Nephron progenitor cell (in vitro differentiated cells): ENCODE results near the gene PITPNM2.
A peak's percentile ranks its signal among the peaks of the same experiment; 100 is the strongest.

Source experiments
- DNase-seq: peaks from one replicate; pipeline ENCODE4 v3.0.0; 2021
- H3K27ac Mint-ChIP-seq: 2 replicates; pipeline ENCODE4 v1.8.0; 2021; ENCODE audit warnings: mild to moderate bottlenecking, moderate library complexity, mixed read lengths
- H3K27me3 Mint-ChIP-seq: 2 replicates; pipeline ENCODE4 v1.8.0; 2021; ENCODE audit warnings: mild to moderate bottlenecking, low read depth, mixed read lengths; ENCODE audit not compliant: poor library complexity
- H3K36me3 Mint-ChIP-seq: 2 replicates; pipeline ENCODE4 v1.8.0; 2021; ENCODE audit warnings: low read depth, mixed read lengths
- H3K4me1 Mint-ChIP-seq: 2 replicates; pipeline ENCODE4 v1.8.0; 2021; ENCODE audit warnings: mixed read lengths
- H3K4me3 Mint-ChIP-seq: 2 replicates; pipeline ENCODE4 v1.8.0; 2021; ENCODE audit warnings: mild to moderate bottlenecking, moderate library complexity, mixed read lengths
- H3K9me3 Mint-ChIP-seq: 2 replicates; pipeline ENCODE4 v1.8.0; 2021; ENCODE audit warnings: mild to moderate bottlenecking, moderate library complexity, mixed read lengths
- CTCF ChIP-seq: fragments of 200-600 bp; sonication (generic); IDR thresholded peaks from 2 replicates; pipeline ENCODE4 v1.5.0; 2021; ENCODE audit warnings: antibody characterized with exemption

Gene PITPNM2

DNA sequence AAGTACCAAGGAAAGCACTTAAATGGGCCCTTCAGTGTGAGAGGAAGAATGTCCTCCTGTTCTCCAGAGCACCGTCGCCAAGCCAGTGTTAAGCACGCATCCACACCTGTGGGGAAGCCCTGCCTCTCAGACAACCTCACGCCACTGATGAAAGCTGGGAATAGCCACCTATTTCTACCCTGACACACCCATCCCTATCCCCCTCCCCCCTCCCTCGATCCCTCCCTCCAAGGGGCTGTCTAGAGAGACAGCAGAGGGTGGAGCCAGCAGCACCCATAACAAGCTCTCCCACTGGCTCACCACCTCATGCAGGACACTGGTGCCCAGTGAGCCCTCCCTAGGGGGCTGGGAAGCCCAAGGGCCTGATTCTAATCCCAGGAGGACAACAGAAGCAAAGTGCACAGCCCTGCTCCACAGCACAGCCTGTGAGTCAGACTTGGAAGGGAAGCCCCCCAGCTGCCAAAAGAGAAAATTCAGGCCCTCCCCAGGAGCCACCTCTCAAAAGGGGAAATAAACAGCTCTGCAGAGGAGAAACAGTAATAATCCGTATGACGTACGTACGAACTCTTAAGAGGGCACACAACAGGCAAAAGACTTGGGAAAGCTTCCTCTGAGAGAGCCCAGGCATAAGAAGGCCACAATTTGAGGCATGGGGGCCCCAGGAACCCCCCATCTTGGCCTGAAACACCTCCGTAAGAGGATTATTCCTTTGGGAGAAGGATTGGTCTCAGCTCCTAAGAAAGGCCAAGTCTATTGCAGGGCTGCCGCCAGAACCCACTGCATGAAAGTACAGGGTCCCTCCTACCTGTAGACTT lies 7.8 kb downstream of the PITPNM2 start:
- peaks cover 8% of the 10 kb centered on the region for H3K27me3 Mint-ChIP-seq
- TF ChIP-seq CTCF, result no peak
- H3K27ac Mint-ChIP-seq, result no peak overlapping the region
- H3K4me1 Mint-ChIP-seq, result peaks cover 47% of the 10 kb centered on the region
- H3K9me3 Mint-ChIP-seq, result no peaks in the 10 kb centered on the region
- no peak for DNase-seq
- no peak overlapping the region for H3K4me3 Mint-ChIP-seq
- no peaks in the 10 kb centered on the region for H3K36me3 Mint-ChIP-seq

- Mint-ChIP-seq H3K36me3 (no peaks in the 10 kb centered on the region), H3K4me3 (no peak overlapping the region), H3K27ac (no peak overlapping the region), H3K4me1 (peaks cover 46% of the 10 kb centered on the region), H3K27me3 (peaks cover 7% of the 10 kb centered on the region), H3K9me3 (no peaks in the 10 kb centered on the region)
- no peak for DNase-seq
- TF ChIP-seq CTCF, result no peak
Observed at GRCh38 chr12:123142518-123142840, 8.4 kb downstream of the PITPNM2 start.

GRCh38 chr12:123141615-123142517 lies 9.0 kb downstream of the PITPNM2 start:
- H3K9me3 Mint-ChIP-seq, result no peaks in the 10 kb centered on the region
- DNase-seq, result peak; percentile 21
- no peak for TF ChIP-seq CTCF
- peaks cover 3% of the 10 kb centered on the region for H3K27me3 Mint-ChIP-seq
- H3K27ac Mint-ChIP-seq, result peak overlapping the region; percentile 90
- H3K36me3 Mint-ChIP-seq, result no peaks in the 10 kb centered on the region
- H3K4me1 Mint-ChIP-seq, result peaks cover 46% of the 10 kb centered on the region
- H3K4me3 Mint-ChIP-seq, result peak overlapping the region; percentile 47

DNA sequence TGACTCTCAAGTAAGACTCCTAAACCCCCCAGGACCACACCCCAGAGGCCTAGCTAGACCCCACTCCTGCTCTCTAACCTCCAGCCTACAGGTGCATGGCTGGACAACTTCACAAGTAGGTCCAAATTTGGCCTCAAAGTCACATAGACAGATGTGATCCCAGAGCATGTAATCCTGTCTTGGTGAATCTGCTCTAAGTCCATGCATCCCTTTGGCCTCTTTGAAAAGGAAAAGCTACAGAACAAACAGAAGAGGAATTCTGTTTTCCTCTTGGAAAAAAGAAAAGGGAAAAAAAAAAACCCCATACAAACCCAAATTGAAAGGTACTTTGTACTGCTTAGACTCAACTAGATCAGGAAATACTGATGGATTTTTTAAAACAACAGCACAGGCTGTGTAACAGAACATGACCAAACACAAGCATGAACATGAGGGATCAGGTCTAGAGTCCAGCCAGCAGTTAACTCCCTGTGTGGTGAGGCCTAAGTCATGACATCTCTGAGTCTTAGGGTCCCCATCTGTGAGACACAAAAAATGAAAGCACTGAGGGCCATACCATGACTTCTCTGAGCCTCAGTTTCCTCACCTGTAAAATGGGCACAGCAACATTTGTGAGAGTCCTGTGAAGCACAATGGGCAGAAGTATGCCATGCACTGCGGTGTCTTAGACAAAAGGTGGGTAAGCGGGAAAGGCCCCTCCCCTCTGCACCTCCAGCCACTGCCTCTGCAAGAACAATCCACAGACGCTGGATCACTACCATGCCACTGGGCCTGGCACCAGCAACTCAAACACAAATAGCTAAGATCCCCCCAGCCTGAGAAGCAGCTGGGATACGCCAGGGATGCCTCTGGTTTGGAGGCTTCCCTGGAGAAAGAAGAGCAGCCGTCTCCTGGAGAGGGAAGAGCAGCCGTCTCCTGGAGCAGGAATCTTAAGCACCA lies 9.9 kb downstream of the PITPNM2 start:
- Mint-ChIP-seq H3K9me3 (peaks cover 4% of the 10 kb centered on the region), H3K4me3 (peak overlapping the region; percentile 38), H3K27ac (peak overlapping the region; percentile 45), H3K36me3 (peaks cover 4% of the 10 kb centered on the region), H3K4me1 (peaks cover 46% of the 10 kb centered on the region), H3K27me3 (peaks cover 3% of the 10 kb centered on the region)
- TF ChIP-seq CTCF, result no peak
- no peak for DNase-seq

DNA sequence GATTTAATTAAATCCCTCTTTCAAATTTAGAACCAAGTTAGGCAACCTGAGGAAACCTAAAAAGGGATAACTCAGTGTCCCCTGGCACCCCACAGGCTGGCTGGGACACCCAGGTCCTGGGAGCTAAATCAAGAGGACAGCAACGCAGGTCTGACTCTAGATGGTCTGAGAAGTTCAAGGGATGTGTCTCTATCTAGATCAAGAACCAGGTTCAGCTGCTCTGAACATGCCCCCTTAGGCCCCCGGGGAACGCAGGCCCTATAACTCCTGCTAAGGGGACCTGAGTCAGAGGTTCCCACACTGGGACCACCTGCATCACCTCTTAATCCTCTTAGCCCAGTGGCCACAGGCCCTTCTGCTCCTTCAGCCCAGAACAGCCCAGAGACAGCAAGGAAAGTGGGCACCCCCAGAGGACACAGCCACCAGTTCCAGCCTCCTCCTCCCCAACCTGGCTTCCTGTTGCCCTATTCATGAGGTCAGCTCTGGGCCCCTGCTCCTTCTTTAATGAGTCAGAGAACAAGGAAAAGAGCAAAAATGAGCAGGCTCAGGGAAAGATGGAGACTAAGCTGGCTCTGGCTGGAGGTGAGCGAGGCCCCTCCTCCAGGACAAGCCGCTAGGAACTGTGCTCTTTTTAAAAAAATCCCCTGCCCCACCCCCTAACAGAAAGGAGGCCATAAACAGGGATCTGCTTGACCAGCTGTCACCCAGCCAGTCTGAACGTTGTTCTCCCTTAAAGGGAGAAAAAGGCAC lies 10.8 kb downstream of the PITPNM2 start:
- no peak for TF ChIP-seq CTCF
- Mint-ChIP-seq H3K9me3 (peaks cover 7% of the 10 kb centered on the region), H3K27ac (peak overlapping the region; percentile 93), H3K36me3 (peaks cover 4% of the 10 kb centered on the region), H3K27me3 (peaks cover 3% of the 10 kb centered on the region), H3K4me1 (peaks cover 46% of the 10 kb centered on the region), H3K4me3 (peak overlapping the region; percentile 38)
- peak; percentile 34 for DNase-seq
